ENCODE results near the gene DENND2A. TPM values are rescaled to one million over a fixed set of nuclear protein-coding genes. Genes with fewer than 3 reads are reported as not detected.

The DENND2A gene
- total RNA-seq (under 1 TPM in 1 of 2 experiments, not detected in 1; 0.10 TPM), polyA plus RNA-seq (not detected), total RNA-seq (0 to 0.35 (median 0) reads per million in 6 experiments)

GRCh38 chr7:140640727-140641523 lies at the start of gene DENND2A:
Gene DENND2A, minus strand, starts transcription at chr7:140640813. Its CDS starts 38,416 bp downstream, at chr7:140602397.
- peak in 2 of 10 donors; percentile 10 to 11 for DNase-seq
- peak within 1 kb of the TSS in 7 of 10 donors; percentile 16 to 69 (median 43) for H3K27ac Mint-ChIP-seq
- H3K4me1 Mint-ChIP-seq: peaks cover 18 to 25% (median 22%) of the 10 kb centered on the region in 4 donors
- peak within 1 kb of the TSS; percentile 82 to 94 (median 88) for H3K4me3 Mint-ChIP-seq
- H3K36me3 Mint-ChIP-seq: peaks cover 0 to 6% (median 0%) of the 10 kb centered on the region in 3 donors
- H3K9me3 Mint-ChIP-seq: peaks cover 0 to 4% (median 0%) of the 10 kb centered on the region in 9 donors
- peaks cover 39 to 76% (median 46%) of the 10 kb centered on the region in 5 donors for H3K27me3 Mint-ChIP-seq
- POLR2A ChIA-PET: interaction anchor here (0.6 to 1.1 kb wide), 3 partner anchors 15 to 49 kb away, joined by 3 to 5 read pairs (median 4); no protein-coding TSS in a partner anchor
- ATAC-seq: peak; percentile 38 to 56

- no peaks in the 10 kb centered on the region for H3K9me3 Mint-ChIP-seq
- no peak overlapping the region for H3K4me3 Mint-ChIP-seq
- peaks cover 0 to 48% (median 6%) of the 10 kb centered on the region in 3 donors for H3K36me3 Mint-ChIP-seq
- ATAC-seq (no peak), DNase-seq (no peak)
- no peaks in the 10 kb centered on the region for H3K27me3 Mint-ChIP-seq
- no peak overlapping the region for H3K27ac Mint-ChIP-seq
- POLR2A ChIA-PET: no interaction called here
- peaks cover 0 to 1% (median 0%) of the 10 kb centered on the region in 4 donors for H3K4me1 Mint-ChIP-seq
Observed at GRCh38 chr7:140689199-140690152, 48.9 kb upstream of the DENND2A start.

- POLR2A ChIA-PET: no interaction called here
- peak overlapping the region in 3 of 10 donors; percentile 44 to 65 (median 48) for H3K27ac Mint-ChIP-seq
- no peak for ATAC-seq
Observed at GRCh38 chr7:140688341-140688740, 47.7 kb upstream of the DENND2A start.

GRCh38 chr7:140686921-140687320 lies 46.3 kb upstream of the DENND2A start:
- Mint-ChIP-seq H3K4me1 (peaks cover 0 to 2% (median under 1%) of the 10 kb centered on the region in 4 donors), H3K36me3 (peaks cover 0 to 63% (median 11%) of the 10 kb centered on the region in 3 donors), H3K27me3 (no peaks in the 10 kb centered on the region), H3K4me3 (no peak overlapping the region), H3K9me3 (no peaks in the 10 kb centered on the region), H3K27ac (peak overlapping the region in 1 of 10 donors; percentile 13)
- POLR2A ChIA-PET: no interaction called here
- ATAC-seq (no peak), DNase-seq (no peak)

More at GRCh38 chr7:140688341-140688740, 47.7 kb upstream of the DENND2A start:
- Mint-ChIP-seq H3K27me3 (no peaks in the 10 kb centered on the region), H3K4me1 (peaks cover 0 to 1% (median 0%) of the 10 kb centered on the region in 4 donors), H3K36me3 (peaks cover 0 to 59% (median 8%) of the 10 kb centered on the region in 3 donors), H3K4me3 (no peak overlapping the region), H3K9me3 (no peaks in the 10 kb centered on the region)
- no peak for DNase-seq

- DNase-seq (no peak), ATAC-seq (no peak)
- POLR2A ChIA-PET: interaction anchor here (1.3 to 1.4 kb wide), 3 partner anchors 10 to 37 kb away, joined by 3 read pairs; no protein-coding TSS in a partner anchor
- no peaks in the 10 kb centered on the region for H3K27me3 Mint-ChIP-seq
- peak overlapping the region in 2 of 10 donors; percentile 24 to 33 for H3K27ac Mint-ChIP-seq
- peaks cover 0 to 4% (median 2%) of the 10 kb centered on the region in 4 donors for H3K4me1 Mint-ChIP-seq
- no peaks in the 10 kb centered on the region for H3K9me3 Mint-ChIP-seq
- H3K36me3 Mint-ChIP-seq: peaks cover 0 to 66% (median 16%) of the 10 kb centered on the region in 3 donors
- no peak overlapping the region for H3K4me3 Mint-ChIP-seq
Observed at GRCh38 chr7:140685407-140686087, 44.9 kb upstream of the DENND2A start.

- ATAC-seq: no peak
- no peak for DNase-seq
- Mint-ChIP-seq H3K27me3 (no peaks in the 10 kb centered on the region), H3K36me3 (peaks cover 0 to 75% (median 20%) of the 10 kb centered on the region in 3 donors), H3K4me1 (peaks cover 0 to 4% (median 2%) of the 10 kb centered on the region in 4 donors), H3K27ac (peak overlapping the region in 3 of 10 donors; percentile 43 to 76 (median 48)), H3K4me3 (no peak overlapping the region), H3K9me3 (no peaks in the 10 kb centered on the region)
- POLR2A ChIA-PET: interaction anchor here (1.8 kb wide), 1 partner anchor 11 kb away, joined by 4 read pairs; the partner anchor contains the start of gene ADCK2
Observed at GRCh38 chr7:140684066-140684950, 43.7 kb upstream of the DENND2A start.

GRCh38 chr7:140683657-140684056 lies 43.0 kb upstream of the DENND2A start:
- ATAC-seq (no peak), DNase-seq (no peak)
- Mint-ChIP-seq H3K4me1 (peaks cover 0 to 4% (median 2%) of the 10 kb centered on the region in 4 donors), H3K4me3 (no peak overlapping the region), H3K27ac (peak overlapping the region in 2 of 10 donors; percentile 27 to 48), H3K27me3 (no peaks in the 10 kb centered on the region), H3K36me3 (peaks cover 0 to 78% (median 23%) of the 10 kb centered on the region in 3 donors), H3K9me3 (no peaks in the 10 kb centered on the region)
- POLR2A ChIA-PET: interaction anchor here (1.8 kb wide), 1 partner anchor 10 kb away, joined by 4 read pairs; the partner anchor contains the start of gene ADCK2

- Mint-ChIP-seq H3K9me3 (no peaks in the 10 kb centered on the region), H3K27me3 (no peaks in the 10 kb centered on the region), H3K36me3 (peaks cover 0 to 83% (median 20%) of the 10 kb centered on the region in 3 donors), H3K4me1 (peaks cover 11 to 16% (median 12%) of the 10 kb centered on the region in 4 donors), H3K4me3 (no peak overlapping the region), H3K27ac (no peak overlapping the region)
- POLR2A ChIA-PET: no interaction called here
- no peak for DNase-seq
- ATAC-seq: no peak
Observed at GRCh38 chr7:140681766-140682165, 41.2 kb upstream of the DENND2A start.

GRCh38 chr7:140680886-140681285 lies 40.3 kb upstream of the DENND2A start:
- DNase-seq (no peak), ATAC-seq (no peak)
- POLR2A ChIA-PET: no interaction called here
- Mint-ChIP-seq H3K9me3 (no peaks in the 10 kb centered on the region), H3K27ac (no peak overlapping the region), H3K36me3 (peaks cover 0 to 82% (median 19%) of the 10 kb centered on the region in 3 donors), H3K4me1 (peaks cover 18 to 21% (median 19%) of the 10 kb centered on the region in 4 donors), H3K4me3 (no peak overlapping the region), H3K27me3 (no peaks in the 10 kb centered on the region)

- DNase-seq (no peak), ATAC-seq (no peak)
- peaks cover 19 to 38% (median 35%) of the 10 kb centered on the region in 4 donors for H3K4me1 Mint-ChIP-seq
- H3K4me3 Mint-ChIP-seq: no peak overlapping the region
- H3K36me3 Mint-ChIP-seq: peaks cover 0 to 70% (median 16%) of the 10 kb centered on the region in 3 donors
- POLR2A ChIA-PET: no interaction called here
- no peaks in the 10 kb centered on the region for H3K27me3 Mint-ChIP-seq
- no peaks in the 10 kb centered on the region for H3K9me3 Mint-ChIP-seq
- peak overlapping the region in 1 of 10 donors; percentile 22 for H3K27ac Mint-ChIP-seq
Observed at GRCh38 chr7:140679186-140679585, 38.6 kb upstream of the DENND2A start.

- ATAC-seq (no peak), DNase-seq (no peak)
- Mint-ChIP-seq H3K27ac (peak overlapping the region in 2 of 10 donors; percentile 22 to 91), H3K4me3 (no peak overlapping the region), H3K4me1 (peaks cover 19 to 42% (median 39%) of the 10 kb centered on the region in 4 donors), H3K9me3 (no peaks in the 10 kb centered on the region), H3K36me3 (peaks cover 0 to 66% (median 16%) of the 10 kb centered on the region in 3 donors), H3K27me3 (no peaks in the 10 kb centered on the region)
- POLR2A ChIA-PET: no interaction called here
Observed at GRCh38 chr7:140678816-140679130, 38.2 kb upstream of the DENND2A start.

All from naive thymus-derived CD8-positive, alpha-beta T cell (primary cell).